GM18505 (cell line): Measurements from ENCODE around the gene VSIG2.

Experiments
- ATAC-seq: cut with Tn5 transposase; IDR thresholded peaks from one replicate; pipeline ENCODE4 v1.9.1; 2021; ENCODE audit not compliant: unreplicated experiment
- POLR2A ChIP-seq: IDR thresholded peaks from 4 replicates; pipeline ENCODE4 v1.6.1; 2011; ENCODE audit warnings: borderline replicate concordance; ENCODE audit not compliant: insufficient read depth, insufficient read length; ENCODE audit errors: extremely low read depth

Gene VSIG2, protein sequence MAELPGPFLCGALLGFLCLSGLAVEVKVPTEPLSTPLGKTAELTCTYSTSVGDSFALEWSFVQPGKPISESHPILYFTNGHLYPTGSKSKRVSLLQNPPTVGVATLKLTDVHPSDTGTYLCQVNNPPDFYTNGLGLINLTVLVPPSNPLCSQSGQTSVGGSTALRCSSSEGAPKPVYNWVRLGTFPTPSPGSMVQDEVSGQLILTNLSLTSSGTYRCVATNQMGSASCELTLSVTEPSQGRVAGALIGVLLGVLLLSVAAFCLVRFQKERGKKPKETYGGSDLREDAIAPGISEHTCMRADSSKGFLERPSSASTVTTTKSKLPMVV

DNA sequence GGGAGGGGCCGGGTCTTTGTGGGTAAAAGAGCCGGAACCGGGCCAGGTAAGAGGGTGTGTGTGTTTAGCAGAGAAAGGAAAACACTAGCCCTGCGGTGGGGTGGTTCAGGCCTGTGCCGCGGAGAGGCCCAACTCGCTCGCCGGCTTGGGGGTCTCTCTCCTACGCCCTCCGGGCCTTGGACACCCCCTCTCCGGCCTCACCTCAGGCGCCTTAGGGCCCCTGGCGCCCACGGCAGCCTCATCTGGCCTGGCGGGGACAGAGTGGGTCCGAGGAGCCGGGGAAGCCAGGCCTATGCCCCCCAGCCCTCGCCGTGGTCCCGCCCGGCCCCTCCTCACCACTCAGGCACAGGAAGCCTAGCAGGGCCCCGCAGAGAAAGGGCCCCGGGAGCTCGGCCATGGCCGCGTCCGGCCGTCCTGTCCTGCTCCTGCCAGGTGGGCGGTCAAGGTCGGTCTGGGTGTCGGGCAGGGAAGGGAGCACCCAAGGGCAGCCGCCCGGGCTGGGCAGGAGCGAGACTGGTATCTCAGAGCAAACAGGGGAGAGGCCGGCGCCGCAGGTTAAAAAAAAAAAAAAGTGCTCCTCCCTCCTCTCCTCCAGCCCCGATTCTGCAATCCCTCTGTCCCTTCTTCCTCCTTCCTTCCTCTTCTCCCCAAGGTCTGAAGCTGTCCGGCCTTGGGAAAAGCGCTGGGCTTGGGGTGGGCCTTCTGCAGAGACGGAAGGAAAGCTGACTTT is at the start of gene VSIG2:
Gene VSIG2 (minus strand): TSS at position 515 of the 730 bp plus-strand sequence. CDS start 118 bp downstream, at position 397.
- TF ChIP-seq POLR2A, result no peak
- no peak for ATAC-seq

DNA sequence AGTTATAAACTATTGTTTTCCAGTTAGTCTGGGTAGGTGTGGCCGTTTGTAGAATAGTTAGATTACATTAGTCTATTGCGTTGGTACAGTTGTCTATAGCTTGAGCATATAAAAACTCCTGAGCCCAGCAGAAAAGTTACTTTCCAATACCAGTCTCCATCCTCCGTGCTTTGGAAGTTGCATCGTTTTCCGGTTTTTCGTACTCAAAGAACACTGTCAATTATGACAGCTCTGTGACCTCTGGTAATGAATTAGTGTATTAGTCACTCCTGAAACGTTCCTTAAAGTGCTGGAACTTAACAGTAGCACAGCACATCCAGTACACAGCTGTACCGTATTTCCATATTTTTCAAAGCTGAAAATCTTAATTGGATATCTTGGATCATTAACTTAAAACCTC is 49.0 kb upstream of the VSIG2 start:
- TF ChIP-seq POLR2A, result no peak
- no peak for ATAC-seq

DNA sequence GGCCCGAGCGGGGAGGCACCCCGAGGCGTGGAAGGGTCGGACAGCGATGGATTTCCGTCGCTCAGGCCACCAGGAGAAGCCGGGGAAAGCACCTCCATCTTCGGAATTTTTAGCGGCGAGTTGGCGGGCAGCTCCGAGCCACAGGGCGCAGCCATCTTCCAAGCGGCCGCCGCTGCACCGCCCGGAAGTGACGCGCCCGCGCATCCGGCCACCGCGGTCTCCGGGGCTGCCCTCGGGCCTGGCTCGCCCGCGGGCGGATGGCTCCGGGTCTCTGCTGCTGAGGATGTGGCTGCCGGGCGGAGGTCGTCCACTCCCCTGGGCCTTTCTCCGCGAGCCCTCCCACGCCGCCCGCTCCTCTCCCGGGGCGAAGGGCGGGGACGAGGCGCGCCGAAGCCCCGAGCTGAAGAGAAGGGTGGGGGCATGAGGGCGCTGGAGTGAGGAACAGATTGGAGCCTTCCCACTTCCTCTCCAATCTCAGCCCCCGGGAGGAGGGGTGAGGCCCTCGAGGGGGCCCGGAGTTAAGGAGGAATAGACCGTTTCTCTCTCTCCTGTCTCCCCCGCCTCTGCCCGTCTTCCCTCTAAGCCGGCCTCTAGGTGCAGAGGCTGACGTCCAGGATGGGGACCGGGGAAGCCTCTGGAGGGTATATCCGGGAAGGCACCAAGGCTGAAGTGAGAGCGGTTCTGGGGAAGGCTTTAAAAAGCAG is 48.3 kb upstream of the VSIG2 start, which contains the start of gene MSANTD2:
Gene MSANTD2 (minus strand): TSS at position 181 of the 704 bp plus-strand sequence. CDS start 26 bp downstream, at position 155.
- peak; percentile 90 for ATAC-seq
- peak; percentile 98 for TF ChIP-seq POLR2A

DNA sequence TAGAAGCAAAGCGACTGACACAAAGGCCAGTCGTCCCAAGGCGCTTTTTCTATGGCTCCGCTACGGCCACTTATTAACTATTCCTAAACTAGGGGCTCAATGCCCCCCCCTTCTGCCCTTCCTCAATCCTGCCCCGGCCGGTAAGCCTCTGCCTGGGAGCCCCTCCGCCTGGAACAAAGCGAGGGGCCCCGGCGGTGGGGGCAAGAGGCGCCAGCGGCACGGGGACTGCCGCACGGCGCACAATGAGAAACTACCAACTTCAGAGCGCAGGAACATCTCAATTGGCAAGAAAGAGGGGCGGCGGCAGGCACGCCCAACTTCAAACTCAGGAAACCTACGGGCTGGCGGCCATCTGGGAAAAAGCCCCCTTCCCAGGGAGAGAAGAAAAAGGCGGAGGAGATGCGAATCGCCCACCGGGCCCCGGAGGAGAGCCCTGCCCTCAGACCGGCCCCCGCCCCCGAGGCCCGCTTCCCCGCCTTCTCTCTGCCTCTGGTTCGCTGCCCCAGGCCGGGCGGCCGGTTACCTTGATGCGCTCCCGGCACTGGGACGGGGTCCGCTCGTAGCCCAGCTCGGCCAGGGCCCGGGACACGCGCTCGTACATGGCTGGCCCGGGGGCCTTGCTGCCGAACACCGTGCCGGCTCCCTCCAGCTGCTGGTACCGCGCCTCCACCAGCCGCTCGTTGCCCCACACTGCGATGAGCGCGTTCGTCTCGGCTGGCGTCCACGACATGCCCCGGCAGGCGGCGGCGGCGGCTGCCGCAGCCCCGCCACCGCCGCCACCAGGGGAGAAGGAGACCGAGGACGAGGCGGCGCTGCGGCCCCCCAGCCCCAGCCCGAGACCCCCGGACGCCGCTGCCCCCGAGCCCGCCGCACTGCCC is 47.5 kb upstream of the VSIG2 start:
- TF ChIP-seq POLR2A, result no peak
- ATAC-seq, result peak; percentile 39

DNA sequence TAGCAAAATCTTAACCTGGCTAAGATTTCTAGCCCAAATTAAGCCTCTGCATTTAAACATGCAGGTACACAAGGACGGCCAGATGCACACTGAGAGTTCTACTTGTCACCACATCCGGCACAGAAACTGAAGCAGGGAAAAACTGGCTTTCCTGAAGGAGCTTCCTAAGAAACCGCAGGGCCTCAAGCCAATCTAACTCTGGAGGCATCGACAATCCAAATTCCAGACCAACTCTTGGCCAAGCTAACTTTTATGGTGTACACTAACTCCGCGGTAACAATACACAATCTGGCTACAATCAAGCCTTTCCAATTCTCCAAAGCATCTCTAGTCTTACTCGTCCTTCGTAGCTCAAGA is 46.9 kb upstream of the VSIG2 start:
- no peak for TF ChIP-seq POLR2A
- ATAC-seq, result peak; percentile 11

DNA sequence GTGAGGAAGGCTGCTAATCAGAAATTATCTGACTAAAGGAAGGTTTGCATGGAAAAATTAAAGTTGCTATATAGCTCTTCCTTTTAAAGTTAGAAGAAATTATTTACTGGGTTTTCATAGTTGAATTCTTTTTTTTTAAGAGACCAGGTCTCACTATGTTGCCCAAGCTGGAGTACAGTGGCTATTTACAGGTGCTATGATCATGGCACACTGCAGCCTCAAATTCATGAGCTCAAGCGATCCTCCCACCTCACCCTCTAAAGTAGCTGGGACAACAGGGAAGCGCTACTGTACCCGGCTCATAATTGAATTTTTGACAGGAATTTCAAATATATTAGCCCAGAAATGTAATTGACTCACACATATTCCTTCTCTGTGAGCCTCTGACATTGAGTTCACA is 44.3 kb upstream of the VSIG2 start:
- no peak for ATAC-seq
- no peak for TF ChIP-seq POLR2A

DNA sequence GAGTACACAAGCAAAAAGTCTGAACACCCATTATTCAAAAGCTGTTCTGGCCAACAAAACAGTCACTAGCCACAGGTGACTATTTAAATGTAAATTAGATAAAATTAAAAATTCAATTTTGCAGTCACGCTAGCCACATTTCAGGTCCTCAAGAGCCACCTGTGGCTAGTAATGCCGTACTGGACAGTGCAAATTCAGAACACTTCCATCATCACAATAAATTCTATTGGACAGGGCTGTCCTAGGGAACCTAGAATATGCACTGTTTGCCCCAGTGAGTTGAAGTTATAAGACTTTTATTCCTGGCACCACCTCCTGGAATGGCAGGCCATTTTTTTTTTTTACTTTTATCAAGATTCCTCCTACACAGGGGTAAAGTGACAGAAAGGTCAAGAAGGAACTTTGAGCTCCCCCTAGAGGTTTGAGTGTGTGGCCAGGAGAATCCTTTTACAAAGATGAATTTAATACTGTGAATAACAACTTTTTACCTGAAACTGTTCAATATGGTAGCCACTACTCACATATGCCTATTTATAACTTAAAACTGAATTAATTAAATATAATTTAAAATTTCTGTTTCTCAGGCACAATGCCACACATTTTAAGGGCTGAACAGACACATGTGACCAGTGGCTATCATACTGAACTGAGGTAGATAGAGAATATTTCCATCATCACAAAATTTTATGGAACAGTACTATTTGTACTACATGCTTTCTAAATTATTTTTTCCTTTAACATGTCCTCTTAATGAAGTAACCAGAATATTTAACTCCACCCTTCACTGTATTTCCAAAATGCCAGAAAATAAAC is 41.6 kb upstream of the VSIG2 start:
- TF ChIP-seq POLR2A, result no peak
- no peak for ATAC-seq

DNA sequence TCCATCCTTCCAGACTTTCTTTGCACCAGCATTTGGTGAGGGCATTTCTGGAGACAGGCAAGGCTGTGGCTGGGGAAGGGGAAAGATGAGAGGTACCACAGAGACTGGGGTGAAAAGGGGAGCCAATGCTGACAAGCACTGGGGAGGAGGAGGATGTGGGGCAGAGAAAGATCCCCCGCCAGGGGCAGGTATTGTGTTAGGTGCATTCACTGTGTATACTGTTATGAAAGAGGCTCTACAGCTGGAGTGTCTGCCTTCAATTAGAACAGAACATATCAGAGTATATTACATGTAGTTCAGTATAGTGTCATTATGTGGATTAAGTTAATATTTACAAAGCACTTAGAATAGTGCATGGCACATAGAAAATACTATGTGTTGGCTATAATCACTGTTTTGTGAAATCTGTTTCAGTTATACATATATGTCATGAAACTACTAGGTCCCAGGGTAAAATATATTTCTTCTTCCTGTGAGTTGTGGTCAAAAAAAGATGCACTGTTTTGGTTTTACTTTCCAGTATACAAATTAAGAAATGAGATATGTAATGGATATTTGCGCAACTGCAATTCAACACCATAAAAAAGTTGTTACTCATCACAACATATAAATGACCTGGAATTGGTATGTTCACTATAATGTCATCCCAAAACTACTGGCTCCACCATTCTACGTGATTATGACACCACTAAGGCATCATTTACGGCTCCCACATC is 39.7 kb upstream of the VSIG2 start:
- no peak for ATAC-seq
- no peak for TF ChIP-seq POLR2A

DNA sequence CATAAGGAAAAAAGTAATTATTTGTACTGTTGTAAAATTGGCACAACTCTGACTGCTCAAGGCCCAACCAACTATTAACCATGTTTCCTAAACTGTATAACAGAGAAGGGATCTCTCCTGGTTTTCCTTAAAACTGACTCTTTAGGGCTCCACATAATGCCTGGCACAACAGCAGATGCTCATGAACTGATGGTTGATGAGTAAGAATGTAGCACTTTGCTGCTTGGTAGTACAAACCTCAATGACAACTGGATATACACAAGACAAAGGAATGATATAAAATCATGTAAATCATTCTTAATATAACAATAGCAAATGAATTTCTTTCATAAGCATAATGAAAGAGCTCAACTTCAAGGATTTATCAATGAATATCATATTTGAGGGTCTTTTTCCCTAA is 36.5 kb upstream of the VSIG2 start:
- ATAC-seq, result no peak
- no peak for TF ChIP-seq POLR2A

DNA sequence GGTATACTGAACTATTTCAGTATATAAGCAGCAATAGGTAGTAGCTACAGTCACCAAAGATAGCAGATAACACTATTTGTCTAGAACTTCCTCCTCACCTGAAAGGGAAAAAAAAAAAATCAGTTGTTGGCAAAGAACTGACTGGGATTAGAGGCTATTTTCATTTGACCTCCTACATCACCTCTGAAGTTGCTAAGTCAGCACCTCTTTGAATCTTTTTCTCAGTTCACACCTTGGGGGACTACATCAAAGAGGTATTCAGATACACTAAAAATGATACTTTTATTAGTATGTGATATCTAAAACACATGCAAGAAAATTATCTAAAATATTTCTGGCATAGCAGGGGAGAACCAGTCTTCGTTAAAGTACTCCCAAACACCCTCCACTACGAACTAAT is 32.0 kb upstream of the VSIG2 start:
- ATAC-seq, result no peak
- no peak for TF ChIP-seq POLR2A

DNA sequence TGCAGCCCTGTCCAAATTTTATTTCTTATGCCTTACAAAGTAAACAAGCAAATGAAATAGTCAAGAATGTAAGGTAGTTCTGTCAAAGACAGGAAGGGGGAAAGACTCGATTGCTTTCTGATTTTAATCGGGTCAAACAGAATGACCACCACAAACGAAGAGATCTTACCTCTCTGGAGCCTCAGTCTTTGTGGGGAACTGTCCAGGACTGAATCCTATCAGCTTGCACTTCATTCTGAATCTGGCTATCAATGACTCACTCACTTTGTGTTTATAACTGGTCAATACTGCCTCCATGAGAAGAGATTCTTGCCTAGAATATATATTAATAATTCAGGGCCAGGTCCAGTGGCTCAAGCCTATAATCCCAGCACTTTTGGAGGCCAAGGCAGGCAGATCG is 30.9 kb upstream of the VSIG2 start:
- no peak for ATAC-seq
- no peak for TF ChIP-seq POLR2A

DNA sequence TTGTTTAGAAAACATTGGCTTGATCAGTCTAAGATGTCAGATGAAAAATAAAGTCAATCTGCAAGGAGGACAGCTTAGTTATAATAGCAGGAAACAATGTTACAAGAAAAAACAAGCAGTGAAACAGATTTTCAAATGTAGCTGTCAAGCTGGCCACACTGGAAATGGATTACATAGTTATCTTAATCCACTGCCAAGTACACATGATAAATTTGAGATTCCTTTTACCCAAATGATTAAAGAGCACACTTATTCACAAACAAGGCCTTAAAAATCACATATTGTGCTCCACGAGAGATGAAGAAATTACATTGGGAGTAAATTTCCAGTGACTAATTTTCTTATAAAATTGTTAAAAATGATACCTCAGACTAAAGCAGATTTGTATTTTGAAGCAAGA is 27.5 kb upstream of the VSIG2 start:
- ATAC-seq, result no peak
- TF ChIP-seq POLR2A, result no peak

DNA sequence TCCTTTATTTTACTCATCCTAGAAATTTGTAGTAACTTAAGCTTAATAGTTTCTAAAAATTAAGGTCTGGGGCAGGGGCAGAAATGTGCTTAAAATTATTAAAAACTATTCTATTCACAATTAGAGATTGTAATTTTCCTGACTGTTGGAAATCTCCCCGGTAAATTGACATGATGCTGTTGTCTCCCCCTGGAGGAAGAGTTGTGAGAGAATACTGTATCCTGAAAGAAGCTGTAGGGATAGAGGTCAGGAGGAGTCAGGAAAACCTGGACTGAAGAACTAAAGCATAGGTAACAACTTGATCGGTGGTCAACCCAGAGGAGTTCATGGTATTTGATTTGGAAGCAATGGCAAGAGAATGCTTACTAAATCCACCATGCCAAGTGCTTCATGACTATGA is 26.2 kb upstream of the VSIG2 start:
- no peak for TF ChIP-seq POLR2A
- ATAC-seq, result no peak
